ENCODE results near the gene RRM2. TPM values are rescaled to one million over a fixed set of nuclear protein-coding genes. Genes with fewer than 3 reads are reported as not detected.

Gene RRM2
- total RNA-seq, 1 experiment from 2014 or later, result 163 TPM

GRCh38 chr2:10132996-10133647, 10.6 kb downstream of the RRM2 start:
- Histone ChIP-seq H4K20me1 (ENCODE audit: control insufficient read depth, insufficient read depth, insufficient read length) (no peaks in the 10 kb centered on the region), H3K4me2 (ENCODE audit: insufficient read depth, insufficient read length, low read length) (no peak overlapping the region), H4K91ac (ENCODE audit: insufficient read length, low read depth, low read length) (no peak overlapping the region), H3K4ac (ENCODE audit: low read depth, low read length) (no peak overlapping the region), H3K9me3 (ENCODE audit: control insufficient read depth, low read depth, low read length) (no peaks in the 10 kb centered on the region), H2BK120ac (ENCODE audit: low read depth, low read length, poor library complexity, severe bottlenecking) (no peak overlapping the region), H2BK20ac (ENCODE audit: low read depth, low read length, poor library complexity, severe bottlenecking) (no peak overlapping the region), H3K14ac (ENCODE audit: insufficient read depth, low read length) (no peak overlapping the region; the same call in 1 of the 2 replicates), H3T11ph (ENCODE audit: low read length) (no peak overlapping the region), H2AK5ac (ENCODE audit: insufficient read length, low read length) (no peak overlapping the region), H4K5ac (ENCODE audit: insufficient read length, low read depth, low read length) (no peak overlapping the region), H3K79me1 (ENCODE audit: insufficient read depth, low read depth, low read length, poor library complexity, severe bottlenecking) (no peaks in the 10 kb centered on the region), H4K8ac (replicated peaks; ENCODE audit: insufficient read length, low read depth, low read length) (no peak overlapping the region), H3K4me1 (ENCODE audit: insufficient read depth, low read length) (peaks cover 3% of the 10 kb centered on the region; the same call in 1 of the 2 replicates), H3K23ac (ENCODE audit: insufficient read length, low read depth, low read length) (no peak overlapping the region), H2BK5ac (ENCODE audit: insufficient read length, low read length) (no peak overlapping the region), H3K56ac (ENCODE audit: insufficient read length, low read depth, low read length) (no peak overlapping the region), H3K18ac (ENCODE audit: insufficient read length, low read depth, low read length) (no peak overlapping the region), H2BK12ac (ENCODE audit: insufficient read length, low read depth, low read length) (no peak overlapping the region), H3K23me2 (ENCODE audit: insufficient read length, low read depth, low read length, poor library complexity, severe bottlenecking) (no peaks in the 10 kb centered on the region), H3K27me3 (ENCODE audit: insufficient read depth, low read length) (no peaks in the 10 kb centered on the region), H3K27ac (ENCODE audit: insufficient read length, low read depth, low read length) (no peak overlapping the region), H2BK15ac (ENCODE audit: low read depth, low read length) (no peak overlapping the region), H2AFZ (ENCODE audit: low read length) (no peak overlapping the region), H3K9ac (ENCODE audit: extremely low read depth, insufficient read length, low read length) (no peak overlapping the region), H3K79me2 (ENCODE audit: insufficient read depth, low read length) (no peaks in the 10 kb centered on the region)
- Mint-ChIP-seq H3K4me1 (peaks cover 52 to 59% of the 10 kb centered on the region in 2 experiments), H3K27me3 (ENCODE audit: low read depth) (no peaks in the 10 kb centered on the region), H3K36me3 (ENCODE audit: insufficient read depth in 1 of 3, low read depth in 3 of 3) (peaks cover 27 to 66% (median 59%) of the 10 kb centered on the region in 3 experiments), H3K4me3 (no peak overlapping the region), H3K27ac (no peak overlapping the region; a peak in 2 of 7 replicates), H3K9me3 (no peaks in the 10 kb centered on the region)
- WGBS (ENCODE audit: extremely low coverage, insufficient read length, low lambda C conversion rate), result no CpG with 5 or more reads among the region's 6 CpGs
- no peak for TF ChIP-seq CTCF (conservative IDR thresholded peaks at IDR 0.05)
- DNase-seq, result peak; percentile 60
